HepG2 (cell line): Measurements from ENCODE around the gene SOX9. TPM values are rescaled to one million over a fixed set of nuclear protein-coding genes. Genes with fewer than 3 reads are reported as not detected.

Experiments
- ASH2L ChIP-seq: fragments of 300-600, 200-600 bp; sonication (generic); IDR thresholded peaks from 2 replicates; pipeline ENCODE4 v1.7.0; 2017; ENCODE audit warnings: low read depth, mild to moderate bottlenecking, moderate library complexity, mixed read lengths, low read length; ENCODE audit not compliant: insufficient read length
- ATF2 ChIP-seq: sonication (generic); formaldehyde crosslinking; IDR thresholded peaks from 2 replicates; pipeline ENCODE4 v1.4.0; 2020; ENCODE audit warnings: missing genetic modification reagents
- CREB1 ChIP-seq, 2 experiments: fragments of 450-650 bp in 1 of 2; IDR thresholded peaks; 2 replicates each; pipeline ENCODE4 v1.6.1; 2016 to 2017; ENCODE audit warnings: control low read depth in 1 of 2, mild to moderate bottlenecking in 1 of 2, missing compliant biosample characterization in 1 of 2, missing genetic modification characterization in 1 of 2
- CREBL2 ChIP-seq: sonication (generic); formaldehyde crosslinking; IDR thresholded peaks from 2 replicates; pipeline ENCODE4 v1.8.1; 2023; ENCODE audit warnings: missing genetic modification reagents, mild to moderate bottlenecking, borderline replicate concordance
- DNMT3B ChIP-seq: conservative IDR thresholded peaks from 2 replicates; pipeline ENCODE4 v1.6.1; 2016; ENCODE audit warnings: missing biosample characterization, control low read depth
- EED ChIP-seq: sonication (generic); formaldehyde crosslinking; IDR thresholded peaks from 2 replicates; pipeline ENCODE4 v1.5.0; 2020; ENCODE audit warnings: mild to moderate bottlenecking, missing genetic modification reagents
- GTF2F1 ChIP-seq: fragments of 150-350 bp; IDR thresholded peaks from 2 replicates; pipeline ENCODE4 v1.6.1; 2014; ENCODE audit warnings: low read length
- HCFC1 ChIP-seq: fragments of 150-350 bp; IDR thresholded peaks from 2 replicates; pipeline ENCODE4 v1.6.1; 2014; ENCODE audit warnings: low read depth, low read length
- HNRNPUL1 ChIP-seq: fragments of 200-400 bp; formaldehyde crosslinking; IDR thresholded peaks from 2 replicates; pipeline ENCODE4 v1.6.1; 2017; ENCODE audit warnings: low read depth, mild to moderate bottlenecking, low read length, moderate library complexity
- HOXA5 ChIP-seq: sonication (generic); formaldehyde crosslinking; IDR thresholded peaks from 2 replicates; pipeline ENCODE4 v1.4.0; 2020; ENCODE audit warnings: missing genetic modification reagents
- JUND ChIP-seq: sonication (generic); formaldehyde crosslinking; IDR thresholded peaks from 2 replicates; pipeline ENCODE4 v1.8.0; 2022; ENCODE audit warnings: mild to moderate bottlenecking, missing genetic modification reagents
- KMT2A ChIP-seq: sonication (generic); formaldehyde crosslinking; IDR thresholded peaks from 2 replicates; pipeline ENCODE4 v1.4.0; 2020; ENCODE audit warnings: missing genetic modification reagents
- MED8 ChIP-seq: sonication (generic); formaldehyde crosslinking; IDR thresholded peaks from 2 replicates; pipeline ENCODE4 v1.8.1; 2023; ENCODE audit warnings: mild to moderate bottlenecking, missing genetic modification reagents; ENCODE audit not compliant: insufficient replicate concordance
- MTA3 ChIP-seq: sonication (generic); formaldehyde crosslinking; IDR thresholded peaks from 2 replicates; pipeline ENCODE4 v1.4.0; 2020; ENCODE audit warnings: missing genetic modification reagents
- RBM39 ChIP-seq: fragments of 200-400 bp; formaldehyde crosslinking; IDR thresholded peaks from one replicate; pipeline ENCODE4 v1.6.1; 2018; ENCODE audit warnings: antibody characterized with exemption, mild to moderate bottlenecking, low read depth, low read length; ENCODE audit not compliant: poor library complexity, severe bottlenecking
- TBL1XR1 ChIP-seq: fragments of 150-350 bp; IDR thresholded peaks from 2 replicates; pipeline ENCODE4 v1.6.1; 2014; ENCODE audit warnings: borderline replicate concordance, low read length; ENCODE audit not compliant: partially characterized antibody
- ZBTB3 ChIP-seq: sonication (generic); formaldehyde crosslinking; IDR thresholded peaks from 2 replicates; pipeline ENCODE4 v1.4.0; 2020; ENCODE audit warnings: low read depth, mild to moderate bottlenecking, moderate library complexity, missing genetic modification reagents, borderline replicate concordance
- ZBTB4 ChIP-seq: sonication (generic); formaldehyde crosslinking; IDR thresholded peaks from 2 replicates; pipeline ENCODE4 v1.4.0; 2020; ENCODE audit warnings: missing genetic modification reagents, mild to moderate bottlenecking, borderline replicate concordance
- ZNF138 ChIP-seq: sonication (generic); formaldehyde crosslinking; IDR thresholded peaks from 2 replicates; pipeline ENCODE4 v1.5.0; 2020; ENCODE audit warnings: mild to moderate bottlenecking, low read depth, missing genetic modification reagents
- ZNF432 ChIP-seq: sonication (generic); formaldehyde crosslinking; IDR thresholded peaks from 2 replicates; pipeline ENCODE4 v1.5.0; 2020; ENCODE audit warnings: missing genetic modification reagents, mild to moderate bottlenecking, borderline replicate concordance
- ZNF670 ChIP-seq: sonication (generic); formaldehyde crosslinking; IDR thresholded peaks from 2 replicates; pipeline ENCODE4 v1.8.0; 2022; ENCODE audit warnings: mild to moderate bottlenecking, missing genetic modification reagents, borderline replicate concordance
- ZNF724P ChIP-seq: sonication (generic); formaldehyde crosslinking; IDR thresholded peaks from 2 replicates; pipeline ENCODE4 v1.8.0; 2022; ENCODE audit warnings: missing genetic modification reagents, borderline replicate concordance
- ZNF784 ChIP-seq: sonication (generic); formaldehyde crosslinking; IDR thresholded peaks from 2 replicates; pipeline ENCODE4 v1.5.1; 2020; ENCODE audit warnings: missing genetic modification reagents, mild to moderate bottlenecking, borderline replicate concordance
- polyA plus RNA-seq, 8 experiments: library from polyadenylated mRNA; depleted of rRNA in 3 of 8; stranded (reverse) in 7 of 8; unstranded in 1 of 8; fragments of >200 nt; fragmentation: Illumina TruSeq in 4 of 8; extraction: Trizol in 4 of 8; gene quantifications; 2 replicates each; pipeline versions ENCODE4 v1.2.1 to v1.2.3, GENCODE V29; 2011 to 2016; ENCODE audit warnings: low read depth in 4 of 8, missing spikeins in 1 of 8, mixed read lengths in 1 of 8; ENCODE audit not compliant: insufficient read depth in 1 of 8
- total RNA-seq, 5 experiments: library from RNA; depleted of rRNA; stranded (reverse); fragments of >200 nt; fragmentation: Illumina TruSeq; extraction: Trizol; gene quantifications; 2 replicates each; pipeline ENCODE4 v1.2.3, GENCODE V29; 2016; ENCODE audit warnings: low read depth in 1 of 5

The SOX9 gene
- total and polyA plus RNA-seq, 2 of the 13 experiments (the other 11 are each of a cell fraction or from before 2014, with no cell fraction given): 16.1 to 27.6 TPM

GRCh38 chr17:72092710-72093322 is 28.0 kb upstream of the SOX9 start (continued):
- peak; percentile 80 for TF ChIP-seq ATF2
- no peak for TF ChIP-seq CREB1 (IDR thresholded peaks at IDR 0.05)
- peak; percentile 83 for TF ChIP-seq CREB1 (CRISPR knock-in tag; IDR thresholded peaks at IDR 0.05)
- TF ChIP-seq TBL1XR1: peak; percentile 88
- TF ChIP-seq EED (CRISPR knock-in tag): no peak
- TF ChIP-seq KMT2A (CRISPR knock-in tag): no peak
- TF ChIP-seq MED8: peak; percentile 77
- TF ChIP-seq CREBL2 (CRISPR knock-in tag): no peak
- no peak for TF ChIP-seq GTF2F1
- peak; percentile 87; the same call in 1 of the 2 replicates for TF ChIP-seq HOXA5 (CRISPR knock-in tag)
- TF ChIP-seq HCFC1: no peak
- TF ChIP-seq ZNF784 (CRISPR knock-in tag): no peak
- no peak for TF ChIP-seq ZBTB4 (CRISPR knock-in tag)
- TF ChIP-seq MTA3 (CRISPR knock-in tag): no peak
- no peak for TF ChIP-seq ZBTB3
- TF ChIP-seq DNMT3B: 0 out of 2 replicates have a peak, but pooled peaks have one; percentile 37
- TF ChIP-seq ZNF724P (CRISPR knock-in tag): no peak
- TF ChIP-seq ZNF670: no peak
- peak; percentile 76; the same call in 1 of the 2 replicates for TF ChIP-seq JUND
- no peak for TF ChIP-seq ZNF432
- peak; percentile 76 for TF ChIP-seq ASH2L
- no peak for TF ChIP-seq ZNF138 (CRISPR knock-in tag)
- no peak for TF ChIP-seq HNRNPUL1
- no peak for TF ChIP-seq RBM39
